CD4-positive, alpha-beta T cell treated with Interleukin-6 at 100 ng/mL for 8 hours (primary cell): ENCODE results near the gene MIF4GD.
"Not testable (repeated sequence)": the region's sequence is repeated elsewhere in the genome, so short reads cannot be mapped to it uniquely, and the experiment has no call there.

Experiments
- DNase-seq: peaks from one replicate; pipeline ENCODE4 v3.0.0-alpha.2; 2020; ENCODE audit warnings: mixed read lengths, low spot score

MIF4GD gene, protein sequence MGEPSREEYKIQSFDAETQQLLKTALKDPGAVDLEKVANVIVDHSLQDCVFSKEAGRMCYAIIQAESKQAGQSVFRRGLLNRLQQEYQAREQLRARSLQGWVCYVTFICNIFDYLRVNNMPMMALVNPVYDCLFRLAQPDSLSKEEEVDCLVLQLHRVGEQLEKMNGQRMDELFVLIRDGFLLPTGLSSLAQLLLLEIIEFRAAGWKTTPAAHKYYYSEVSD

GRCh38 chr17:75270966-75271232 is at the start of gene MIF4GD:
MIF4GD (minus strand) TSS chr17:75271231; CDS start chr17:75270195, 1,036 bp downstream.
- DNase-seq, result no peak

GRCh38 chr17:75319904-75320691 is 49.1 kb upstream of the MIF4GD start:
- no peak for DNase-seq

- DNase-seq, result no peak
Measured at GRCh38 chr17:75318615-75319222, 47.7 kb upstream of the MIF4GD start.

- DNase-seq, result no peak
Measured at GRCh38 chr17:75318211-75318610, 47.2 kb upstream of the MIF4GD start.

DNA sequence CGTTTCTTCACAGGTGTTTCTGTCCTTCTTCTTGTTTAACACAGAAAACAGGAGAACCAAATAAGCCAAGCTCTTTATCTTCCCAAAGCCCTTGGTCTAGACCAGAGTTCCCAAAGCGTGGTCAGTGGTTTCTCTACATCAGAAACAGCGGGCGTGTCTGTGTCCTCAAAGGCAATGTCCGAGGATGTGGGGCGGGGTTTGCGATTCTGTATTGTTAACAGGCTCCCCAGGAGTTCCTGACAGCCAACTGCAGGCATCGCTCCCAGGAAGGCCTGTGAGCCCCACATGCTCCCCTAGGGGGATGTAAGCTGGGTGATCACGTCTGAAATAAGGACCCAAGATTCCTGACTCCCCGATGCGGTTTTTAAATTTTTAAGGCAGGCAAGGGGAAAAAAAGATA is 46.6 kb upstream of the MIF4GD start:
- DNase-seq, result no peak

- no peak for DNase-seq
Measured at GRCh38 chr17:75316253-75316652, 45.2 kb upstream of the MIF4GD start.

- DNase-seq, result no peak
Measured at GRCh38 chr17:75315541-75316243, 44.7 kb upstream of the MIF4GD start.

GRCh38 chr17:75313941-75314551 is 43.0 kb upstream of the MIF4GD start:
- no peak for DNase-seq

DNA sequence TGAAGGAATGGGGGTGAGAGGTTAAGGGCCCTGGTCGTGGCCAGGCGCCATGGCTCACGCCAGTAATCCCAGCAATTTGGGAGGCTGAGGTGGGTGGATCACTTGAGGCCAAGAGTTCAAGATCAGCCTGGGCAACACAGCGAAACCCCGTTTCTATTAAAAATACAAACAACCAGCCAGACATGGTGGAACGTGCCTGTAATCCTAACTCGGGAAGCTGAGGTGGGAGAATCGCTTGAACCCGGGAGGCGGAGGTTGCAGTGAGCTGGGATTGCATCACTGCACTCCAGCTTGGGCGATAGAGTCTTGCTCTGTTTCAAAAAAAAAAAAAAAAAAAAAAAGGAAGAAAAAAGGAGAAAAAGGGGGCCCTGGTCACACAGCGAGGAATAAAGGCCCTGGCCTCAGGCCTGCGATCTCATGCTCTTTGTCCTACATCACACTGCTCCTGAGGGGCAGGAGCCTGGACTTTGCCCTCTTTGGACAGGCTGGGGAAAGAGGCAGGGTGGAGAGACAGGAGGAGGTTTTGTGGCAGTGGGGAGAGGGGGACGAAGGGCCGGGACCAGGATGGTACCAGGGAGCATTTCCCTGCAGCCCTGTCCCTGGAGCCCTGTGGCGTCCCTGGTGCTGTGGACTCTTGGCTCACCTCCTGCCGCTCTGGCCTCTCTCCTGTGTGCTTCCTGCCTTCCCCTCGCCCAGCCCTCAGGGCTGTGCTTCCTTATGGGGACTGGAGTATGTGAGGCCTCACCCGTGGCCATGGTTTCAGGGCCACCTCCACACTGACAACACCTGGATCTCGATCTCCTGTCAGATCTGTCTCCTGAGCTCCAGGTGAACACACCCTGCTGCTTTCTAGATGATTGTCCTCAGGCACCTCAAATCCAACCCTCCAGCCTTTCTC is 38.0 kb upstream of the MIF4GD start:
- no peak for DNase-seq

- DNase-seq, result no peak
Measured at GRCh38 chr17:75307957-75308731, 37.1 kb upstream of the MIF4GD start.

DNA sequence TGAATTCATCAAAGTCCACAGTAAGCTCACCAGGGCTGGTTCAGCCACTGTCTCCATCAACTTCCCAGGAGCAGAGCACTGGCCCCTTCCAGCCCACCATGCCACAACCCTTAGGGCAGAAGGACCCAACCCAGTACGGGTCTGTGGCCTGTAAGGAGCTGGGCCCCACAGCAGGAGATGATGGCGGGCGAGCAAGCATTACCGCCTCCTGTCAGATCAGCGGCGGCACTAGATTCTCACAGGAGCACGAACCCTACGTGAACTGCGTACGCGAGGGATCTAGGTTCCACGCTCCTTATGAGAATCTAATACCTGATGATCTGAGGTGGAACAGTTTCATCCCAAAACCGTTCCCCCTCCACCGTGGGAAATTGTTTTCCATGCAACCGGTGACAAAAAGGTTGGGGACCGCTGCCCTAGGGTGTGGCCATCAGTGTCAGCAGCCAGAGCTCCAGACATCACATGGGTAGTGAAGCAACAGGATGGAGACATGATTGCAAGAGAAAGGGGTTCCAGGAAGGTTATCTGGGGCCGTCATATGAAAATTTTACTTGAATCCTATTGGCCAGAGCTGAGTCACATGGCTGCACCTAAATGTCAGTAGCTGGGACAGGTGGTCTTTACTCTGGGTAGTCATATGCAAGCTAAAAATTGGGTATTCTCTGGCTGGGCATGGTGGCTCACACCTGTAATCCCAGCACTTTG is 30.6 kb upstream of the MIF4GD start:
- no peak for DNase-seq

DNA sequence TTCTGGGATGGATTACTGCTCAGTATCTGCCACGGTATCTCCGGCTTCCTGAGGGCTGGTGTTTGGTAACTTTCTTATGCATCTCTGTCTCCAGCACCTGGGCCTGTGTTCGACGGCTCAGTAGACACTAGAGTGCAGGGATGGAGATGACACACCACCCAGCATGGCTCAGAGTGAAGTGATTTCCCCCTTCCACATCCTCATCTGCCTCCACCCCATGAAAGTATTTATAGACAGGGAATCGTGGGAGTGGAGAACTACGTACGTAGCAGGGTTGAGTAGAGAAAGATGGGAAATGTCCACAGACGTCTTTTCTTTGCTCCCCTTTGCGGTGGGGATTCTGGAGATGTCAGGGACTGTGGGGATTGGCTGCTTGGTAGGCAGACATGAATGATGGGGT is 30.0 kb upstream of the MIF4GD start:
- no peak for DNase-seq

GRCh38 chr17:75300280-75300679 is 29.2 kb upstream of the MIF4GD start:
- no peak for DNase-seq

GRCh38 chr17:75295201-75296158 is 24.4 kb upstream of the MIF4GD start:
- no peak for DNase-seq

DNA sequence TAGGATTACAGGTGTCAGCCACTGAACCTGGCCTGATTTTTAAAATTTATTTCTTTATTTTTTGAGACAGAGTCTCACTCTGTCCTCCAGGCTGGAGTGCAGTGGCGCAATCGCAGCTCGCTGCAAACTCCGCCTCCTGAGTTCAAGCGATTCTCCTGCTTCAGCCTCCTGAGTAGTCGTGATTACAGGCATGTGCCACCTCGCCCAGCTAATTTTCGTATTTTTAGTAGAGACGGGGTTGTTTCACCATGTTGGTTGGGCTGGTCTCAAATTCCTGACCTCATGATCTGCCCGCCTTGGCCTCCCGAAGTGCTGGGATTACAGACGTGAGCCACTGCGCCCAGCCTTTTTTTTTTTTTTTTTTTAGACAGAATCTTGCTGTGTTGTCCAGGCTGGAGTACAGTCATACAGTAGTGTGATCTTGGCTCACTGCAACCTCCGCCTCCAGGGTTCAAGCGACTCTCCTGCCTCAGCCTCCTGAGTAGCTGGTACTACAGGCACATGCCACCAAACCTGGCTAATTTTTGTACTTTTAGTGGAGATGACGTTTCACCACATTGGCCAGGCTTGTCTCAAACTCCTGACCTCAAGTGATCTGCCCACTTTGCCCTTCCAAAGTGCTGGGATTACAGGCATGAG is 21.9 kb upstream of the MIF4GD start:
- not testable (repeated sequence) for DNase-seq

- DNase-seq, result peak; percentile 56
Measured at GRCh38 chr17:75289832-75290337, 18.9 kb upstream of the MIF4GD start.

- peak; percentile 97 for DNase-seq
Measured at GRCh38 chr17:75289115-75289831, 18.2 kb upstream of the MIF4GD start, which contains the start of gene SLC25A19. SLC25A19 (minus strand) TSS chr17:75289433; CDS start chr17:75286764, 2,669 bp downstream.
